DND-41 (cell line): ENCODE data around the gene BRINP1.

Source experiments
- CTCF ChIP-seq: IDR thresholded peaks from 2 replicates; pipeline ENCODE4 v1.5.1; 2012; ENCODE audit warnings: borderline replicate concordance, low read length, moderate library complexity, mild to moderate bottlenecking; ENCODE audit not compliant: poor library complexity, severe bottlenecking; ENCODE audit errors: extremely low read depth
- EZH2 ChIP-seq: IDR thresholded peaks from 3 replicates; pipeline ENCODE4 v1.6.1; 2012; ENCODE audit warnings: borderline replicate concordance, low read depth, mild to moderate bottlenecking, moderate library complexity, low read length, inconsistent platforms; ENCODE audit not compliant: severe bottlenecking

GRCh38 chr9:119304555-119304954, 64.7 kb downstream of the BRINP1 start:
- TF ChIP-seq CTCF (no peak), EZH2 (no peak)
